GM19025 (cell line): ENCODE data around the gene ITGBL1.

Source experiments
- ATAC-seq: cut with Tn5 transposase; IDR thresholded peaks from one replicate; pipeline ENCODE4 v1.9.1; 2021; ENCODE audit warnings: mild to moderate bottlenecking, low read depth, moderate library complexity; ENCODE audit not compliant: unreplicated experiment

Gene ITGBL1

DNA sequence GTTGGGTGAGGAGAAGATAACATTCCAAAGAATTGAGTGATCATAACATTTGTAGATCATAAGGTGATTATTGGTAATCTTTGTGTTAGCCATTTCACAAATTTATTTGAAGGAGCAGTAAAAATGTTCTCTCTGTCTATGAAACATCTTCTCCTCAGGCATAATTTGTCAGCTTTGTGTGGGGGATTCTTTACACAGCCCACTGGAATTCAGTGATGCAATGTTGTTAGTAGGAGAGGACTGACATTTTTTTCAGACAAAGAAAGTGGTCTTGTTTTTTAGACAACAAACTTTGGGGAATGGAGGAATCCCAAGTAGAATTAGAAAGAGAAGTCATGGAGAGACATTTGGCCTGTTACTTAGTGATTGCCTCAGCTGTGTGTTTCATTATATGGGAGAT is 100.3 kb downstream of the ITGBL1 start:
- ATAC-seq = no peak

DNA sequence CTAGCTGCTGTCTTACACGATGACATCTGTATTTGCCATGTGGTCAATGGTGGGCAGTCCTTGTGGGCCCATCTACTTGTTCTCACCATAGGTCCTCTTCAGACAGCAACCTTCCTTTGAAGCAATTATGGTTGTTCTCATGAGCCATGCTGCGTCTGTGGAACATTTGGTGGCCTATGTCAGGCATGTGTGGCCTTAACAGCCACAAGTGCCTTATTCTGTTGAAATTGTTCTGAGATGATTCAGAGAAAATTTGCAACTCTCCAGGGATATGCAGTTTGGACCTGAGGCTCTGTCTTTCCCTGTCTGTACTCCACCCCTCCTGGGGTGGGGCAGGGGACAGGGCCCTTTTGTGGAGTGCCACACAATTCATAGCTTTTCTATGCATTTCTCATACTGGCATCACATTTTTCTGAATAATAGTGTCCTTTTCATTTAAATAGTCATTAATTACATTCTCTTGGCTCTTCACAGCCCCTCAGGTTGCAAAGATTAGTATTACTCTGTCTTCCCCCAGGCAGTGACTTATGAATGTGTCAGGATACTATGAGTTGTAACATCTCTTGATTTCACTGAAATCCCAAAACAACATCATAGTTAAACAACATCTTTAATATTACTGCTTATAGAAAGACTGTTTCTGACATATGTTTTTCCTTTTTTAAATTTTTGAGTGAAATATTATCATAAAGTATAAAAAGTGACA is 102.1 kb downstream of the ITGBL1 start:
- no peak for ATAC-seq

DNA sequence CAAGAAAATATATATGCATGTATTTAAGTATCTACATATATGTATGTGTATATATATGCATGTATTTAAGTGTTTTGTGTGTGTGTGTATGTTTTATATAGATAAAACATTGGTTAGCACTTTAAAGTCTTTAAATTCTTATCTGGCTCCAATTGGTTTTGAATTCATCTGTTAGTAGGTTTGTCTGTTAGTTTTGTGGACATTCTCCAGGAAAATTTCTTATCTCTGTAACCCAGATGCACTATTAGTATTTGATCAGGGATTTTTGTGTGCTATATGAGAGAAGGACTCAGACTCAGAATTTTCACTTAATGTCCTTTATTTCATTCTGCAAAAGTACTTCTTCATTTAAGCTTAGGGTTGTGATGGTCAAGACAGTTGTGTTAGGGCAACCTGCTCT is 103.1 kb downstream of the ITGBL1 start:
- ATAC-seq = no peak

DNA sequence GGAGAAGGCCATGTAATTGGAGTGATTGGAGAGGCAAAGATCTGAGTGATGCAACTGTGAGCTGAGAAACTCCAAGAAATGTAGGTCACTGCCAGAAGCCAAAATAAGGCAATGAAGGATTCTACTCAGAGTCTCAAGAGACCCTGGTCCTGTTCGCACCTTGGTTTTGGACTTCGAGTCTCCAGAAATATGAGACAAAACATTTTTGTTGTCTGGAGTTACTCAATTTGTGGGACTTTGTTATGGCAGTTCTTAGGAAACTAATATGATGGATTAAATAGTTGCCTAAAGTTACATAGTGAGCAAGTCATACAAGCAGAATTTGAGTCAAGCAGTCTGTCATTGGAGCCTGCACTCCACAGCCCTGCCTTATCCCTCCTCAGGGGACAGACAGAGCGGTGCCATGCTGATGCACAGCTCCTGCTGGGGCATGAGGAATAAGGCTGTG is 104.2 kb downstream of the ITGBL1 start:
- ATAC-seq = no peak

DNA sequence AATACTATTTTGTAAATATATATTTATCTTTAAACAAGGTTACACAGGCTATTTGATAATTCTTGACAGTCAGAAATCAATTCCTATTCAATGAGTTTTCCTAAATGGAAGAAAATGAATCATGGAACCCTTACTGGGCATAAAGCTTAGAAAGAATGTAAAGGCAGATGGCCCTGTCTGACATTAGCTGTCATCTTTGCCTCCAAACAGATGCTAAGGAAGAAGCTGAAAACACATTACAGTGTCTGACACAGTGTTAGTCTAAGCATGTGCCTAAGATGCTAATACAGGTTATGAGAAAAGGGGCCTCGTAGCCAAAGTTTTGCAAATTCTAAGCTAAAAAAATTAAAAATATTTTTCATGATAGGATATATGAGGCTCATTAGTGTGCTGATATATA is 112.8 kb downstream of the ITGBL1 start:
- no peak for ATAC-seq

DNA sequence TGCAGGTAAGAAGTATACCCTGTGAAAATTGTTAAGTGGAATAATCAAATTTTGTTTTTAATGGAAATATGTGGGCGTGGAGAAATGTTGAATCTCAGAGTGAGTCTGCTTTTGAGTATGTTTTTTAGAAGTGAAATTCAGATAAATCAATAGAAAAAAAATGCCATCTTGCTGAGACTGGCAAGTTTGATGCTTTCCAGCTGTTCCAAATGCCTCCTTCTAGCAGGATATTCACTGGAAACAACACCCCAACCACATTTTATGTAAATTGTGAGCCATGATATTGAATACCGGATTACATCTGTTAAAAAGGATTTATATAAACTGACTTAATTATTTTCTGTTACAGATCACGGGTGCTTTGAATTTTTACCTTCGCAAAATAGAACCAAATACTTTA is 115.4 kb downstream of the ITGBL1 start:
- ATAC-seq = no peak

DNA sequence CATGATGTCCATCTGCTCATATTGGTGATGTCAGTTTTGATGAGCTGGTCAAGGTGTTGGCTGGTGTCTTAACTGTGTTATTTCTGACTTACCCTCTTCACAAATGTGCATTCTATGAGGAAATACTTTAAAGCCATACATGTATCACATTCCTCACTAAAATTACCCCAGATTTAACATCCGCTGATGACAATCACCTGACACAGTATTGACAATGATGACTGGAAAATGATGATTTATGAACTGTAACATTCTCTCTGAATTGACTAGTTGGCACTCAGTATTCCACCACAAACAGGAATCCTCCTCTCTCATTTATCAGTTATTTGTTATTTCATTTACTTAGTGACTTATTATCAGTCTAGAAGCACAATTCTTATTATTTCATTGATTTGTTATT is 117.3 kb downstream of the ITGBL1 start:
- ATAC-seq = no peak

DNA sequence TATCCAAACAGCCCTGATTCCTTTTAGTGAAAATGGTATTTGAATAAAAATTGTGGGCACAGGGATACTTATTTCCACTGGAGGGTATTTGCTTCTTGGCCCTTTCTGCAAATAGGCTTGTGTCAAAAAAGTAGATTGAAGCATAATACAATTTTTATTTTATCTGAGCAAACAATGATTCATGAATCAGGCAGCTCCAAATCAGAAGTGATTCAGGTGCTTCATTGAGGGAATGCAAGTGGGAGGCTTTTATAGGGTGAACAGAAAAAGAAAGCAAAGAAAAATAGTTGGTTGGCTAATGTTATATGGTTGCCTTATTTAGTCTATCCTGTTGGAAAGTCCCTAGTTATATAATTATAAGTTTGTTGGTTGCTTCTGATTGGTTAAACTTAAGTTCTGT is 117.9 kb downstream of the ITGBL1 start:
- no peak for ATAC-seq

DNA sequence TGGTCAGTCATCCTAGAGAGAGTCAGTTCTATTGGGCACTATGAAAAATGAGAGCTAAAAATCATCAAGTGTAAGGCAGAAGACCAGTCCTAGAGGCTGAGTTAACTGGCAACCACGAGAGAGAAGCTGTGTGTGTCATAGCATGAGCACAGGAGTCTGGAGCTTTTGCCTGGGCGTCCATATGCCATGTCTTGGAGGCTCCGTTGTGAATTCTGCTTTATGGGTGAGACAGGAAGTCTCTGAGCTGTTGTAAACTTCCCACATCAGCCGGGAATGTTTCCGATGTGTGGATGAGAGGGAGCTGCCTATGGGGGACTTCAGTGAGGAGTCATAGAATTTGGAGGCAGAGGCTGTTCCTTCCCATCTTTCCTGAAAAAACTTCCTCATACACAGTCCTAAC is 120.0 kb downstream of the ITGBL1 start:
- ATAC-seq = no peak

DNA sequence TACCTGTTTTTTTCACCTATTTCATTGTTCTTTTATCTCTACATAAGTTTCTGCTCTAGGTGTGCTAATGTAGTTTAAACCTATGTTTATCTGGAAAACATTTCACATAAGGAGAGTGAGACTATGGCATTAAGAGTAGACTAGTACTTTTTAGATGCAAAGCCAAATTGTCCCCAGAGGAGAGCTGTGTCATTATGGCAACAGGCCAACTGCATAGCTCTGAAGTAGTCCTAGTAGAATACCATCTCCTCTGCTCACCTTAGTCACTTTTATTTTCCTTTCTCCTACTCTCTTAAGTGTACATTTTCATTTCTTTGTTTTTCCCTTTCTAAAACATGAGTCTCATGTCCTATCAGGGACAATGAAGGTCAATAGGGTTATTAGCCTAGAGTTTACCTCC is 123.1 kb downstream of the ITGBL1 start:
- ATAC-seq = no peak

DNA sequence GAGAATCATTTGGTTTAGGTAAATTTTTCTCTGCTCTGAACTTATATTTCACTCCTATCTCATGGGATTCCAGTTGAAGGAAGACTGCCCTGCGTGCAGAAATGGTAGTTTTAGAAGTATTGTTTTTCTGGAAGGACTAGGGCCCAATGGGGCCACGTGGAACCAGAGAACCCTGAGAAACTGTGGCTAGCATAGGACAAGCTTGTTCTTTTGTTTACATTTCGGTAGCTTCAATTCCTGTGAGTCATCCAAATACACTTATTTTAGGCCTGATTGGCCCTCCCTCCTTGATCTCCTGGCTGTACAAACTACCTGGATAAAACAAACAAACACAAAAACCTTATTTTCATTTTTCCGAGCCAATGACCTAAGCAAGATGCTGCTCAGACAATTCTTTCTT is 124.0 kb downstream of the ITGBL1 start:
- ATAC-seq = no peak

DNA sequence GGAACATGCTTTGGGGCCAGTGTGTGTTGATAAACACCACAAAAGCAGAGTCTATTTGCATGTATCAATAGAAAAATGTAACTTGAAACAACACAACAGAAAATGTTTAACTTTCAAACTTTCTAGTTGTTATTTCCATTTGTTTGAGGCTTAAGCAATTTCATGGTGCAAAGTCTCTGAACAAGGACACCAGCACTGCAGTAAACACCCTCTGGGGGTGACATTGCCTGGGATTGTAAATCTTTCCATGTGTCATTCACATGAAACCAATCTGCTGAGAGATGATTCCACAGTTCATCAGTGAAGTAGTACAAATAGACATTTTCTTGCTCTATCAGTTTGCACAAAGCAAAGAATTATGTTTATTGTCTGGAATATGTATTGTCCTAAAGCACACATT is 124.5 kb downstream of the ITGBL1 start:
- no peak for ATAC-seq

DNA sequence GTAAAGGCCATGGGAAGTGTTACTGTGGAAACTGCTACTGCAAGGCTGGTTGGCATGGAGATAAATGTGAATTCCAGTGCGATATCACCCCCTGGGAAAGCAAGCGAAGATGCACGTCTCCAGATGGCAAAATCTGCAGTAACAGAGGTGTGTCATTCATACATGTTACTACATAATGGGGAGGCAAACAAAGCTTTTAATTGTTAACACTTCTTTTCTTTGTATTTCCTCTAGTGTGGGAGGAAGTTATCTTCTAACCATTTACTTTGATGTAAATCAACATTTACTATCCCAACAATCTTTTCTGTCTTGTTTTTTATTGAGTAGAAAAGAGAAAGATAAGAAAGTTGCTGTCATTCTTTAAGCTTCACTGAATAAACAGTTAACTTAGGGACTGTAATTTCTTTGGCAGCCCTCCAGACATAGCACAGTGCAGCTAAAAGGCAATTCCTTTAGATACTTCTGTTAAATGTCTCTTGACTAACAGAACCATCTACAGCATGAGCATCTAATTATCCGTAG is 126.9 kb downstream of the ITGBL1 start:
- ATAC-seq = no peak

DNA sequence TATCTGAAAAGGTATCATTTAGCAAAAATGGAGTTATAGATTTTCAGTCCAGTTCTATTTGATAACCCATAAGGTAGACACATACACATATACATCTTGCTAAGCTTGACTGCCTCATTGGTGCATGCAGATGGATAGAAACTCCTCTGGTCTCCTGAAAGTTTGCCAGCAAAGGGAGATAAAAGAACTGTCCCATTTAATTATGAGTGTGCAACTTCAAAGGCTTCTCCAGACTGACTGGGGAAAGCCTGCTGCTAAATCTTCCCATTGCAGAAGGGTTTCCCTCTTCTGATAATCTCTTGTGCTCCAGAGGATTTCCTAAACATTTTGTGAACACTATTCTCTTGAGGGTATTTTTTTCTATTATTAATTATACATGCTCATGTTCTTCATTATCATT is 131.9 kb downstream of the ITGBL1 start:
- no peak for ATAC-seq

DNA sequence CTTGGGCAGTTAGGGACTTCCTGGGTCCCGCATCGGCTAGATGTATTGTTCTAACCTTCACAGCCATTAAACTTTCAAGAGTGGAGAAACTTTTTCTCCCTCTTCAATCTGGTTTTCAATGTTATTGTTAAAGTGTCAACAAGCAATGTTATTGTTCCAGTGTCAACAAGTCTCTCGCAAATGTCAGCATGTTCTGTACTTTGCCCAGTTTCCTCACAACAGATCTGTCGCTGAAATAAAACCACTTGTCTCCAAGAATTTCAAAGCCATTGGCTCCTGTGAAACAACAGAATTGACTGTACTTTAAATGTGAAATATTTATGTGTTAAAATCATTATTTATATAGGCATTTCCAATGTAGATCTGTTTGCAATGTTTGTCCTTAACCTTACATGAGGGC is 138.0 kb downstream of the ITGBL1 start:
- ATAC-seq = no peak

DNA sequence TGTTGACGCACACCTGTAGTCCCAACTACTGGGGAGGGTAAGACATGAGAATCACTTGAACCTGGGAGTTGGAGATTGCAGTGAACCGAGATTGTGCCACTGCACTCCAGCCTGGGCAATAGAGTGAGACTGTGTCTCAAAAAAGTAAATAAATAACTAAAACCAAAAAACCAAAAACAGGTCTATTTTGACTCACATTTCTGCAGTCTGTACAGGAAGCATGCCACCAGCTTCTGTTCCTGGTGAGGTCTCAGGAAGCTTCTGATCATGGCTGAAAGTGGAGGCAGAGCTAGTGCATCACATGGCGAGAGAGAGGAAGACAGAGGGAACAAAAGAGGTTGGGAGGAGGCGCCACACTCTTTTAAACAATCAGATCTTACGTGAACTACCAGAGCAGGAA is 142.5 kb downstream of the ITGBL1 start:
- ATAC-seq = no peak

DNA sequence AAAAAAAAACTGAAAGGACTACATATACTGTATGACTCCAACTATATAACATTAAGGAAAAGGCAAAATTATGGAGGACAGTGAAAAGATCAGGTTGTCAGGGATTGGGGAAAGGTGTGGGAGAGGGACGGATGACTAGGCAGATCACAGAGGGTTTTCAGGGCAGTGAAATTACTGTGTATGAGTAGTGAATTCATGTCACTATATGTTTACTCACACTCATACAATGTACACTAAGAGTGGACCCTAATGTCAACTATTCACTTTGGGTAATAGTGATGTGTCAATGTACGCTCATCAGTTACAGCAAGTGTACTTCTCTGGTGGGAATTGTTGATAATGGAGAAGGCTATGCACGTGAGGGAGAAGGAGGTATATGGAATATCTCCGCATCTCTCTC is 144.3 kb downstream of the ITGBL1 start:
- ATAC-seq = no peak

DNA sequence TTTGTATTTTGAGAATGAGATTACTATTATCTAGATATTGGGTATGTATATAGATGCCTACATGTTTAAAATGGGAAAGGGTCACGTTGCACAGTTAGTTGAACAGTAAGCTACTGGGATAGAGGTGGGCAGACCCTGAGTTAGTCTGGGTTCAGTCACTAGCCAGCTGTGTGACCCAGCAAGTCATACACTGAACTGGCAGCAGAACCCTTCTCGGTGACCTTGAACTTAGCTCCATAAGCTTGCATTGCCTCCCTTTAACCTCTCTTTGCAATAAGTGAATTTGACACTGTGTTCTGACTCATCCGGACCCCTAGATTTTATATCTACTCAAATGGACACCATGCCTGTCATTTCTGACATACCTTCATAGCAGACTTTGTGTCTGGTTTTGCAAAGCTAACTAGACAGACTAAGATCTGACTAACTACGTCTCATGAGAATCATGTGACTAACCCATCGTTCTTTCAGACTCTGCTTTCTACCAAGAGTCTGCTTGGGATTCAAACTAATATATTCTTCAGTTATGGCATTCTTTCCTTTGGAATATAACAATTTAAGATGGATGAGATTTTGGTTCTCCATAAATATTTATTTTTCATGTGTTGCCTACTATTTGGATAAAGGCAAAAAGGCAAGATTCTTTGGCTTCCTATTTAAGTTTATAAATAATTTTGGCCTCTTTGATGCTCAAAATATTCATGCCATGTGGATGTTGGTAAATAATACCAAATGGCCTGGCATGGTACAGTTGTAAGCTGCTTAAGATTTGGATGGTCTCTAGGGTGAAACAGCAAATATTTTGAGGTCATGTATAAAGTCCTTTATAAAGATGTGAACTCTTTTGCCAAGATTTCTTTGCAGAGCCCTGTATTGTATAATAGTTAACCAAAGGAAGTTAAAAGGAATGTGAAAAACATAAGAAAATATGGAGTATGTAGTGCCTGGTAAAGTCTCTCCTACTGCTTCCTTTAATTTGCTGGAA is 159.3 kb downstream of the ITGBL1 start:
- ATAC-seq = no peak

DNA sequence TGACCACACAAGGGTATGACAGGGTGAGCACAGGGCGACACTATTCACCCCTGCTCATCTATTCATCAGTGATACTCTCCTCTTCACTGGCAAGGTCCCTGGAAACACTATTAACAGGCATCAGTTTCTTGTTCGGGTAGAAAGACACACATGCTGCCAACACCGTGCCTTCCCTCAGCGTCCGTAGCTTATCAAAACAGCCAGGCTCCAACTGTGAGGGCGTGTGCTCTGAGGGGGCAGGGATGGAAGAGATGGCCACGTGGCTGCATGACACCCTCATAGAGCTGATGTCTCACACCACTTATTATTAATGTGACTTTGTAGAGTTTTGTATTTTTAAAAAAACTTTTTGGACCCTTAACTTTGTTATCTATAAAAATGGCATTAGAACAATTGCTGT is 160.3 kb downstream of the ITGBL1 start:
- ATAC-seq = no peak

DNA sequence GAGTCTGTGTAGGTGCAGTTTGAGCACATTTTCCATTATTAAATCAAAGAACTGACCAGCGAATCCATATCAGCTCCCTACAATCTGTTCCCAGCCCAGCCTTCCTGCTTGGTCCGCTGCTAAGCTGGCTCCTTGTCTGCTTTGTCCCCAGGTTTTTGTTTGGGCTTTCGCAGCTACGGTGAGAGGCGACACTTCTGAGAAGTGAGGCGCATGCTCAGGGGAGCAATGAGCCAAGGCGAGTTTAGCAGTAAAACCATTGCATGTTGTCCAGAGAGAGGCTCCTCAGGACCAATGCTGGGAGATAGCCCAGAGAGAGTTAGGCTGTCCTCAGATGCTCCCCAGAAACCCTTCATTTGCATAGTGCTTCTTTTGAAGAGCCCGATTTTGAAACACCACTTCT is 162.0 kb downstream of the ITGBL1 start:
- ATAC-seq = no peak

DNA sequence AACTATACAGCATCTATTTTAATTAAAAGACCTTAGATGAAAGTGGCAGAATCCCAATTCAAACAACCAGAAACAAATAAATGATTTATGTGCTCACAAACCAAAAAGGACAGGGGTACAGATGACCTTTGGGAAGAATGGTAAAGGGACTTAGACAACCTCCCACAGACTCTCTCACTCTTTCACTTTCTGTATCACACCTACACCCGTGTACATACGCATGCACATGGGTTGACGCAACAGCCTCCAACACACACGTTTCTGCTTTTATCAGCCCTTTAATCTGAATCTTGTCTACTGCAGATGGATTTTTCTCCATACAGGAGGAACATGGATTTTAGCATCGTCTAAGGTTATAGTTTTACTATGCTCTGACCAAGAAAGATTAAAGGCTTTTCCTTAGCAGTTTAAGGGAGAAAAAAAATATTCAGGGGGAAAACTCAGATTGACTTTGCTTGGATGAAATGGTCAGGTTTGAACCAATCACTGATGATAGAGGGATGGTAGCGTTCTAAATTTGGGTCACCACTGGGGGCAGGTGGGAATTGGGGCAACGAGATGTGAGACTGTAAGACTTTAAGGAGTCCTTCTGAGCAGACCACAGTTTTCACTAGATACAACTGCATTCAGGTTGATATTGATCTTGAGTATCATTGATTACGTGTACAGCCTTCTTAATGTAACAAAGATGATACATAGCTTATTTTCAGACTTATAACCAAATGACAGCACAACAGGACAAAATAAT is 166.1 kb downstream of the ITGBL1 start:
- ATAC-seq = peak; percentile 63
